HCT116 (cell line): ENCODE measurements around the gene LMAN1L. TPM values are rescaled to one million over a fixed set of nuclear protein-coding genes. Genes with fewer than 3 reads are reported as not detected.

Source experiments
- ATAC-seq: fragments of 200-7000 bp; cut with Tn5 transposase; 2 replicates; pipeline ENCODE4 v1.9.1; 2020; ENCODE audit warnings: mild to moderate bottlenecking, moderate library complexity
- BruUV-seq: library from RNA; stranded (reverse); fragments of 400-500 nt; replicated peaks from 2 replicates; lab custom pipeline; 2021; lab: Mats Ljungman, UMichigan
- CTCF ChIA-PET: fragments of 300-600 bp; sonication (Branson Sonifier 250); formaldehyde crosslinking; loops from one replicate; lab custom pipeline; 2021; ENCODE audit warnings: antibody characterized with exemption; lab: Charles Lee
- POLR2A ChIA-PET: fragments of 300-600, 350-600 bp; sonication (Branson Sonifier 250); formaldehyde crosslinking; loops from one replicate; lab custom pipeline; 2021; ENCODE audit warnings: antibody characterized with exemption; lab: Charles Lee
- RAD21 ChIA-PET, 2 experiments: fragments of 300-600 bp; sonication (Branson Sonifier 250); formaldehyde crosslinking; loops; one replicate each; lab custom pipeline; 2023; ENCODE audit warnings: low total read pairs in 2 of 2; ENCODE audit not compliant: uncharacterized antibody in 2 of 2, unreplicated experiment in 2 of 2, low non-redundant PET in 1 of 2; lab: Charles Lee
- DNase-seq: peaks from one replicate; pipeline ENCODE4 v3.0.0-alpha.2; 2010; ENCODE audit warnings: low read depth, low spot score
- H2AFZ ChIP-seq: fragments of 200-600 bp; shearing (Covaris generic), sonication (generic); 2 replicates; pipeline ENCODE4 v1.6.1; 2017; ENCODE audit warnings: low read depth, mixed run types, mixed read lengths, antibody characterized with exemption, low read length; ENCODE audit not compliant: poor library complexity, severe bottlenecking
- H3K27ac ChIP-seq: 2 replicates; pipeline ENCODE4 v1.5.1; 2012; ENCODE audit warnings: low read depth, low read length
- H3K27me3 ChIP-seq: fragments of 200-600 bp; sonication (generic); 2 replicates; pipeline ENCODE4 v1.6.1; 2016; ENCODE audit warnings: mixed run types, low read length, mixed read lengths; ENCODE audit not compliant: insufficient read depth
- H3K36me3 ChIP-seq, 2 experiments: fragments of 200-500 bp in 1 of 2; fragments of 200-600 bp in 1 of 2; sonication (Bioruptor generic) in 1 of 2; sonication (generic) in 1 of 2; 2 replicates each; pipeline versions ENCODE4 v1.5.1 to v1.6.1; 2014 to 2016; ENCODE audit warnings: low read length in 2 of 2, inconsistent platforms in 1 of 2, mixed read lengths in 1 of 2, mixed run types in 1 of 2; ENCODE audit not compliant: insufficient read depth in 2 of 2, control insufficient read depth in 1 of 2
- H3K4me1 ChIP-seq, 2 experiments: fragments of 200-600 bp in 1 of 2; sonication (generic) in 1 of 2; 2 replicates each; pipeline versions ENCODE4 v1.5.1 to v1.6.1; 2012 to 2017; ENCODE audit warnings: low read length in 2 of 2, inconsistent platforms in 1 of 2, mild to moderate bottlenecking in 1 of 2, mixed read lengths in 1 of 2, mixed run types in 1 of 2, moderate library complexity in 1 of 2; ENCODE audit not compliant: insufficient read depth in 2 of 2, control insufficient read depth in 1 of 2
- H3K4me2 ChIP-seq: fragments of 200-600 bp; sonication (generic); 2 replicates; pipeline ENCODE4 v1.6.1; 2017; ENCODE audit warnings: mixed run types, low read length, mixed read lengths
- H3K4me3 ChIP-seq, 2 experiments: fragments of 200-600 bp in 1 of 2; sonication (generic) in 1 of 2; replicated peaks in 1 of 2; 2 replicates each; pipeline ENCODE4 v1.5.1; 2011 to 2016; ENCODE audit warnings: low read length in 2 of 2, control low read depth in 1 of 2, low read depth in 1 of 2, mild to moderate bottlenecking in 1 of 2, mixed read lengths in 1 of 2, mixed run types in 1 of 2
- H3K79me2 ChIP-seq: fragments of 200-600 bp; sonication (generic); 2 replicates; pipeline ENCODE4 v1.6.1; 2017; ENCODE audit warnings: mild to moderate bottlenecking, mixed run types, low read length, moderate library complexity, mixed read lengths; ENCODE audit not compliant: insufficient read depth
- H3K9ac ChIP-seq: fragments of 200-600 bp; sonication (generic); 2 replicates; pipeline ENCODE4 v1.6.1; 2016; ENCODE audit warnings: low read length, mixed read lengths
- H3K9me2 ChIP-seq: fragments of 200-600 bp; sonication (generic), shearing (Covaris generic); 2 replicates; pipeline ENCODE4 v1.6.1; 2017; ENCODE audit warnings: mixed run types, mild to moderate bottlenecking, moderate library complexity; ENCODE audit not compliant: insufficient read depth
- H3K9me3 ChIP-seq, 2 experiments: fragments of 200-500 bp in 1 of 2; fragments of 200-600 bp in 1 of 2; sonication (Bioruptor generic) in 1 of 2; sonication (generic) in 1 of 2; 2 replicates each; pipeline ENCODE4 v1.6.1; 2014 to 2017; ENCODE audit warnings: low read length in 2 of 2, mixed read lengths in 2 of 2, inconsistent platforms in 1 of 2, low read depth in 1 of 2, mild to moderate bottlenecking in 1 of 2, mixed run types in 1 of 2, moderate library complexity in 1 of 2; ENCODE audit not compliant: control insufficient read depth in 1 of 2, insufficient read depth in 1 of 2
- H4K20me1 ChIP-seq: fragments of 200-600 bp; sonication (generic), shearing (Covaris generic); 2 replicates; pipeline ENCODE4 v1.6.1; 2017; ENCODE audit warnings: mixed run types, mild to moderate bottlenecking, moderate library complexity; ENCODE audit not compliant: insufficient read depth
- CBX3 ChIP-seq: IDR thresholded peaks from 2 replicates; pipeline ENCODE4 v1.6.1; 2012; ENCODE audit warnings: low read depth
- CEBPB ChIP-seq: IDR thresholded peaks from 2 replicates; pipeline ENCODE4 v1.6.1; 2012; ENCODE audit warnings: low read depth
- EGR1 ChIP-seq: IDR thresholded peaks from 2 replicates; pipeline ENCODE4 v1.6.1; 2012; ENCODE audit warnings: low read depth
- ELF1 ChIP-seq: IDR thresholded peaks from 2 replicates; pipeline ENCODE4 v1.6.1; 2012; ENCODE audit warnings: low read depth, borderline replicate concordance
- EZH2 ChIP-seq: fragments of 200-600 bp; sonication (generic); IDR thresholded peaks from 2 replicates; pipeline ENCODE4 v1.6.1; 2017; ENCODE audit warnings: antibody characterized with exemption, mixed run types
- EZH2phosphoT487 ChIP-seq: fragments of 200-600 bp; IDR thresholded peaks from 2 replicates; pipeline ENCODE4 v1.6.1; 2018; ENCODE audit warnings: antibody characterized with exemption, borderline replicate concordance
- FOSL1 ChIP-seq: IDR thresholded peaks from 2 replicates; pipeline ENCODE4 v1.6.1; 2012; ENCODE audit warnings: low read depth
- JUND ChIP-seq: IDR thresholded peaks from 2 replicates; pipeline ENCODE4 v1.6.1; 2012
- POLR2A ChIP-seq: IDR thresholded peaks from 2 replicates; pipeline ENCODE4 v1.7.0; 2011; ENCODE audit warnings: borderline replicate concordance; ENCODE audit not compliant: insufficient read depth, insufficient read length; ENCODE audit errors: extremely low read depth
- POLR2AphosphoS5 ChIP-seq: IDR thresholded peaks from 2 replicates; pipeline ENCODE4 v1.6.1; 2011; ENCODE audit warnings: mild to moderate bottlenecking, low read depth, low read length, moderate library complexity
- RAD21 ChIP-seq: IDR thresholded peaks from 2 replicates; pipeline ENCODE4 v1.6.1; 2012; ENCODE audit warnings: low read depth, mild to moderate bottlenecking
- SRF ChIP-seq: IDR thresholded peaks from 2 replicates; pipeline ENCODE4 v1.6.1; 2012; ENCODE audit warnings: low read depth
- TCF7L2 ChIP-seq: IDR thresholded peaks from 2 replicates; pipeline ENCODE4 v1.7.0; 2011; ENCODE audit warnings: borderline replicate concordance, inconsistent platforms; ENCODE audit not compliant: insufficient read depth, insufficient read length; ENCODE audit errors: extremely low read depth
- YY1 ChIP-seq: IDR thresholded peaks from 2 replicates; pipeline ENCODE4 v1.6.1; 2011; ENCODE audit warnings: low read length, low read depth, moderate library complexity, mild to moderate bottlenecking; ENCODE audit not compliant: insufficient replicate concordance; ENCODE audit errors: extremely low read depth
- ZFX ChIP-seq: fragments of 450-650 bp; IDR thresholded peaks from 2 replicates; pipeline ENCODE4 v1.6.1; 2017
- intact Hi-C: fragments of 100-400 bp; cut with micrococcal nuclease; formaldehyde crosslinking; loops from 2 replicates; pipeline ENCODE4 v1.10.0; 2022
- total RNA-seq: library from RNA; stranded (reverse); gene quantifications from one replicate; pipeline ENCODE4 v1.2.1, GENCODE V29; 2021; ENCODE audit not compliant: unreplicated experiment
- TF ChIP-seq, protein P1 (sequence below), 3 experiments: fragments of 200-600 bp in 1 of 3; sonication (generic) in 1 of 3; IDR thresholded peaks in 2 of 3; conservative IDR thresholded peaks in 1 of 3; 2 replicates each; pipeline ENCODE4 v1.5.1; 2012 to 2017; ENCODE audit warnings: low read depth in 2 of 3, low read length in 2 of 3, antibody characterized with exemption in 1 of 3, borderline replicate concordance in 1 of 3, control low read depth in 1 of 3, mild to moderate bottlenecking in 1 of 3, mixed read lengths in 1 of 3, mixed run types in 1 of 3, moderate library complexity in 1 of 3; ENCODE audit not compliant: insufficient read depth in 1 of 3
- TF ChIP-seq, protein P2 (sequence below): IDR thresholded peaks from 2 replicates; pipeline ENCODE4 v1.6.1; 2012
- TF ChIP-seq, protein P3 (sequence below): IDR thresholded peaks from 2 replicates; pipeline ENCODE4 v1.6.1; 2012

The LMAN1L gene
- total RNA-seq, 1 experiment from 2014 or later = 0.17 TPM

DNA sequence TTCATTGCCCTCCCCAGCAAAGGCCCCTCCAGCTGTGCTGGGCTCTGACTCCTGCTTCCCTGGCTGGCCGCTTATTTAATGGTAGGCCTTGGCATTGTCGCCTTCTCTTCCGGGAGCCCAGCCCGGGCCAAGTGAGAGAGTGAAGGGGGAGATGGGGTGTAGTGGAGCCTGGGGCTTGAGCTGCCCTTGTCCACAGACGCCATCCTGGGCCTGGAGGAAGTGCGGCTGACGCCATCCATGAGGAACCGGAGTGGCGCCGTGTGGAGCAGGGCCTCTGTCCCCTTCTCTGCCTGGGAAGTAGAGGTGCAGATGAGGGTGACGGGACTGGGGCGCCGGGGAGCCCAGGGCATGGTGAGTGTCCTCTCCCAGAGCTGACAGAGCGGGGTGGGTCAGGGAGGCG lies 3.3 kb downstream of the LMAN1L start:
- H3K27me3 ChIP-seq = no peaks in the 10 kb centered on the region
- no peak overlapping the region for H3K4me3 ChIP-seq
- ATAC-seq (no peak), DNase-seq (no peak)
- ChIA-PET RAD21 (no interaction called here), POLR2A (no interaction called here), CTCF (no interaction called here)
- H3K9me3 ChIP-seq = no peaks in the 10 kb centered on the region
- H3K9ac ChIP-seq = no peak overlapping the region
- no peaks in the 10 kb centered on the region for H3K36me3 ChIP-seq
- intact Hi-C loops = no loop called here
- H3K9me2 ChIP-seq = no peaks in the 10 kb centered on the region
- H4K20me1 ChIP-seq = no peaks in the 10 kb centered on the region
- H2AFZ ChIP-seq = no peak overlapping the region
- no peak overlapping the region for H3K4me2 ChIP-seq
- no TSS peak for BruUV-seq
- TF ChIP-seq CEBPB (no peak), FOSL1 (no peak), ZFX (no peak), YY1 (no peak), RAD21 (no peak), EZH2phosphoT487 (no peak), JUND (no peak), EGR1 (no peak), POLR2AphosphoS5 (no peak), CBX3 (no peak), ELF1 (no peak), TCF7L2 (no peak), EZH2 (no peak), SRF (no peak), POLR2A (no peak)
- TF ChIP-seq, protein P1, sequence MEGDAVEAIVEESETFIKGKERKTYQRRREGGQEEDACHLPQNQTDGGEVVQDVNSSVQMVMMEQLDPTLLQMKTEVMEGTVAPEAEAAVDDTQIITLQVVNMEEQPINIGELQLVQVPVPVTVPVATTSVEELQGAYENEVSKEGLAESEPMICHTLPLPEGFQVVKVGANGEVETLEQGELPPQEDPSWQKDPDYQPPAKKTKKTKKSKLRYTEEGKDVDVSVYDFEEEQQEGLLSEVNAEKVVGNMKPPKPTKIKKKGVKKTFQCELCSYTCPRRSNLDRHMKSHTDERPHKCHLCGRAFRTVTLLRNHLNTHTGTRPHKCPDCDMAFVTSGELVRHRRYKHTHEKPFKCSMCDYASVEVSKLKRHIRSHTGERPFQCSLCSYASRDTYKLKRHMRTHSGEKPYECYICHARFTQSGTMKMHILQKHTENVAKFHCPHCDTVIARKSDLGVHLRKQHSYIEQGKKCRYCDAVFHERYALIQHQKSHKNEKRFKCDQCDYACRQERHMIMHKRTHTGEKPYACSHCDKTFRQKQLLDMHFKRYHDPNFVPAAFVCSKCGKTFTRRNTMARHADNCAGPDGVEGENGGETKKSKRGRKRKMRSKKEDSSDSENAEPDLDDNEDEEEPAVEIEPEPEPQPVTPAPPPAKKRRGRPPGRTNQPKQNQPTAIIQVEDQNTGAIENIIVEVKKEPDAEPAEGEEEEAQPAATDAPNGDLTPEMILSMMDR (IDR thresholded peaks at IDR 0.05 in 2 of 3, conservative IDR thresholded peaks at IDR 0.05 in 1 of 3; ENCODE audit: borderline replicate concordance in 1 of 3, insufficient read depth in 1 of 3, low read depth in 2 of 3, low read length in 2 of 3) = no peak
- TF ChIP-seq, protein P2, sequence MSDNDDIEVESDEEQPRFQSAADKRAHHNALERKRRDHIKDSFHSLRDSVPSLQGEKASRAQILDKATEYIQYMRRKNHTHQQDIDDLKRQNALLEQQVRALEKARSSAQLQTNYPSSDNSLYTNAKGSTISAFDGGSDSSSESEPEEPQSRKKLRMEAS = no peak
- TF ChIP-seq, protein P3, sequence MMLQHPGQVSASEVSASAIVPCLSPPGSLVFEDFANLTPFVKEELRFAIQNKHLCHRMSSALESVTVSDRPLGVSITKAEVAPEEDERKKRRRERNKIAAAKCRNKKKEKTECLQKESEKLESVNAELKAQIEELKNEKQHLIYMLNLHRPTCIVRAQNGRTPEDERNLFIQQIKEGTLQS = no peak
- H3K27ac ChIP-seq = no peak overlapping the region
- H3K4me1 ChIP-seq = peaks cover 20 to 43% of the 10 kb centered on the region in 2 experiments
- H3K79me2 ChIP-seq = no peaks in the 10 kb centered on the region
